SK-N-SH treated with all-trans-retinoic acid at 6 μM for 48 hours (cell line): ENCODE measurements around the gene POLE4.

Experiments used
- ARNTL ChIP-seq: fragments of 450-650 bp; formaldehyde crosslinking; IDR thresholded peaks from 2 replicates; pipeline ENCODE4 v1.5.0; 2020; ENCODE audit warnings: low read depth, mild to moderate bottlenecking, moderate library complexity, borderline replicate concordance
- BACH2 ChIP-seq: fragments of 250-450 bp; sonication (Bioruptor Pico); IDR thresholded peaks from 2 replicates; pipeline ENCODE4 v1.9.0; 2021; ENCODE audit warnings: mild to moderate bottlenecking, borderline replicate concordance
- CSDC2 ChIP-seq: fragments of 250-450 bp; sonication (Bioruptor Pico); IDR thresholded peaks from 2 replicates; pipeline ENCODE4 v1.5.0; 2020; ENCODE audit warnings: mild to moderate bottlenecking, moderate library complexity
- ISL1 ChIP-seq: fragments of 250-450 bp; sonication (Bioruptor Pico); IDR thresholded peaks from 2 replicates; pipeline ENCODE4 v2.1.2; 2022; ENCODE audit warnings: mild to moderate bottlenecking, moderate library complexity
- PATZ1 ChIP-seq: fragments of 250-450 bp; sonication (Bioruptor Pico); IDR thresholded peaks from 2 replicates; pipeline ENCODE4 v1.8.0; 2020; ENCODE audit warnings: mild to moderate bottlenecking, moderate library complexity, borderline replicate concordance
- RARB ChIP-seq: fragments of 250-450 bp; sonication (Bioruptor Pico); IDR thresholded peaks from 2 replicates; pipeline ENCODE4 v1.8.0; 2021; ENCODE audit warnings: mild to moderate bottlenecking, moderate library complexity
- SNAI2 ChIP-seq: fragments of 250-450 bp; sonication (Bioruptor Pico); IDR thresholded peaks from 2 replicates; pipeline ENCODE4 v1.5.0; 2020; ENCODE audit warnings: mild to moderate bottlenecking, moderate library complexity
- TCF4 ChIP-seq: fragments of 250-450 bp; sonication (Bioruptor Pico); IDR thresholded peaks from 2 replicates; pipeline ENCODE4 v1.8.0; 2021; ENCODE audit warnings: mild to moderate bottlenecking, moderate library complexity, borderline replicate concordance
- TOX ChIP-seq: fragments of 250-450 bp; sonication (Bioruptor Pico); IDR thresholded peaks from 2 replicates; pipeline ENCODE4 v1.8.0; 2021; ENCODE audit warnings: mild to moderate bottlenecking, moderate library complexity, borderline replicate concordance
- ZFP3 ChIP-seq: fragments of 250-450 bp; sonication (Bioruptor Pico); IDR thresholded peaks from 2 replicates; pipeline ENCODE4 v1.5.0; 2020; ENCODE audit warnings: mild to moderate bottlenecking, moderate library complexity
- ZNF565 ChIP-seq: fragments of 450-650 bp; formaldehyde crosslinking; conservative IDR thresholded peaks from 2 replicates; pipeline ENCODE4 v1.5.0; 2020; ENCODE audit warnings: low read depth, mild to moderate bottlenecking, moderate library complexity
- ZNF70 ChIP-seq: fragments of 450-650 bp; formaldehyde crosslinking; IDR thresholded peaks from 2 replicates; pipeline ENCODE4 v1.5.0; 2020; ENCODE audit warnings: mild to moderate bottlenecking, moderate library complexity
- ZNF8 ChIP-seq: fragments of 450-650 bp; formaldehyde crosslinking; IDR thresholded peaks from 2 replicates; pipeline ENCODE4 v1.5.0; 2020; ENCODE audit warnings: mild to moderate bottlenecking, moderate library complexity

- TF ChIP-seq PATZ1 (CRISPR knock-in tag) (no peak), ZFP3 (CRISPR knock-in tag) (no peak), SNAI2 (no peak), ARNTL (CRISPR knock-in tag) (no peak), BACH2 (CRISPR knock-in tag) (no peak), ZNF70 (CRISPR knock-in tag) (no peak), TOX (CRISPR knock-in tag) (no peak), TCF4 (no peak), ZNF8 (CRISPR knock-in tag) (no peak), ISL1 (CRISPR knock-in tag) (no peak), ZNF565 (CRISPR knock-in tag) (no peak), CSDC2 (CRISPR knock-in tag) (no peak), RARB (CRISPR knock-in tag) (no peak)
These were observed 7.2 kb upstream of the POLE4 start for GRCh38 chr2:74951211-74951754.
